ENCODE measurements around the gene GPRASP3. TPM values are rescaled to one million over a fixed set of nuclear protein-coding genes. Genes with fewer than 3 reads are reported as not detected.
A peak's percentile ranks its signal among the peaks of the same experiment; 100 is the strongest.

The GPRASP3 gene
- total and polyA plus RNA-seq, 2 donors (not counting 3 experiments of a cell fraction or from before 2014, with no cell fraction given): 4.0 to 7.2 TPM

DNA sequence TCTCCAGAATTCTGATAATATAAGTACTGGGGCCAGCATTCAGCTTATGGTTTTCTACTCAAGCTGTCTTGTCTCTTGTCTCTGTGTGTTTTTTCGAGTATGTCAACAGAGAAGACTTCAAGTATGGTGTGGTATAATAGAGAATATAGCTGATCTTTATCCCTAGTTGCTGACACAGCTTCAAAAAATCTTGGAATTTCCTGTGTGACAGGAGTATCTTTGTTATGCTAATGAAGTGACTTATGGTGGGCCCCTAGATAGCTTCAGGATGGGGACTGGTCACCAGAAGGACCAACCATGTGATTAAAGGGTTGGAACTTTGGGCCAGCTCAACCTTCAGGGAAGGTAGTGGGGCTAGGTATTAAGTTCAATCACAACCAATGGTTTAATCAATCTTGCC, 2.9 kb downstream of the GPRASP3 start:
- H2AFZ ChIP-seq (ENCODE audit: low read depth, low read length): no peak overlapping the region
- BruUV-seq (replicated peaks): no TSS peak
- H3K4me2 ChIP-seq (ENCODE audit: insufficient read depth, low read length): no peak overlapping the region
- H3K4me3 ChIP-seq (replicated peaks in 1 of 3; ENCODE audit: insufficient read depth in 1 of 3, low read depth in 1 of 3, low read length in 3 of 3): no peak overlapping the region
- no peak overlapping the region for H3K9ac ChIP-seq (replicated peaks; ENCODE audit: extremely low read depth, insufficient read depth, low read length)
- FAIRE-seq: peak; percentile 50
- dilution Hi-C loops (cut with MboI; ENCODE audit: extremely low pct_ligation_motif_present, low sequenced_read_pairs) (no loop called here), intact Hi-C loops (cut with micrococcal nuclease) (no loop called here)
- TF ChIP-seq POLR2AphosphoS5 (IDR thresholded peaks at IDR 0.05; ENCODE audit: insufficient read depth, low read depth, low read length) (no peak), JUN (IDR thresholded peaks at IDR 0.05; ENCODE audit: borderline replicate concordance, insufficient read depth, insufficient read length, low read depth) (no peak), EZH2 (IDR thresholded peaks at IDR 0.05; ENCODE audit: borderline replicate concordance, low read depth, low read length, severe bottlenecking) (no peak), FOS (IDR thresholded peaks at IDR 0.05; ENCODE audit: borderline replicate concordance, insufficient read depth, low read length) (no peak), GATA2 (IDR thresholded peaks at IDR 0.05; ENCODE audit: insufficient read depth, insufficient read length, low read depth, low read length) (no peak), POLR2A (IDR thresholded peaks at IDR 0.05; ENCODE audit: low read depth, low read length) (no peak), MYC (IDR thresholded peaks at IDR 0.05; ENCODE audit: low read depth, low read length) (no peak)
- TF ChIP-seq, protein P1, sequence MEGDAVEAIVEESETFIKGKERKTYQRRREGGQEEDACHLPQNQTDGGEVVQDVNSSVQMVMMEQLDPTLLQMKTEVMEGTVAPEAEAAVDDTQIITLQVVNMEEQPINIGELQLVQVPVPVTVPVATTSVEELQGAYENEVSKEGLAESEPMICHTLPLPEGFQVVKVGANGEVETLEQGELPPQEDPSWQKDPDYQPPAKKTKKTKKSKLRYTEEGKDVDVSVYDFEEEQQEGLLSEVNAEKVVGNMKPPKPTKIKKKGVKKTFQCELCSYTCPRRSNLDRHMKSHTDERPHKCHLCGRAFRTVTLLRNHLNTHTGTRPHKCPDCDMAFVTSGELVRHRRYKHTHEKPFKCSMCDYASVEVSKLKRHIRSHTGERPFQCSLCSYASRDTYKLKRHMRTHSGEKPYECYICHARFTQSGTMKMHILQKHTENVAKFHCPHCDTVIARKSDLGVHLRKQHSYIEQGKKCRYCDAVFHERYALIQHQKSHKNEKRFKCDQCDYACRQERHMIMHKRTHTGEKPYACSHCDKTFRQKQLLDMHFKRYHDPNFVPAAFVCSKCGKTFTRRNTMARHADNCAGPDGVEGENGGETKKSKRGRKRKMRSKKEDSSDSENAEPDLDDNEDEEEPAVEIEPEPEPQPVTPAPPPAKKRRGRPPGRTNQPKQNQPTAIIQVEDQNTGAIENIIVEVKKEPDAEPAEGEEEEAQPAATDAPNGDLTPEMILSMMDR (IDR thresholded peaks at IDR 0.05; ENCODE audit: extremely low read depth in 1 of 2, insufficient read depth in 1 of 2, low read depth in 1 of 2, low read length in 2 of 2): no peak
- TF ChIP-seq, protein P2, sequence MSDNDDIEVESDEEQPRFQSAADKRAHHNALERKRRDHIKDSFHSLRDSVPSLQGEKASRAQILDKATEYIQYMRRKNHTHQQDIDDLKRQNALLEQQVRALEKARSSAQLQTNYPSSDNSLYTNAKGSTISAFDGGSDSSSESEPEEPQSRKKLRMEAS (IDR thresholded peaks at IDR 0.05; ENCODE audit: insufficient read depth, insufficient read length): no peak
- H3K9me1 ChIP-seq (replicated peaks; ENCODE audit: control insufficient read depth, extremely low read depth, insufficient read depth, low read length): no peaks in the 10 kb centered on the region
- no peaks in the 10 kb centered on the region for H3K27me3 ChIP-seq (ENCODE audit: control insufficient read depth in 2 of 2, insufficient read depth in 2 of 2, low read length in 2 of 2)
- H3K27ac ChIP-seq (ENCODE audit: insufficient read depth, low read depth, low read length): no peak overlapping the region
- no peaks in the 10 kb centered on the region for H3K36me3 ChIP-seq (ENCODE audit: control insufficient read depth in 2 of 2, extremely low read depth in 1 of 2, insufficient read depth in 2 of 2, low read length in 2 of 2)
- H3K79me2 ChIP-seq (ENCODE audit: control insufficient read depth, insufficient read depth, low read length): no peaks in the 10 kb centered on the region
- ChIA-PET POLR2A (no interaction called here), CTCF (no interaction called here)
- H3K9me3 ChIP-seq (replicated peaks; ENCODE audit: control insufficient read depth, insufficient read depth, low read length): no peaks in the 10 kb centered on the region
- DNase-seq (ENCODE audit: low read depth, low spot score): no peak
- no peaks in the 10 kb centered on the region for H4K20me1 ChIP-seq (replicated peaks; ENCODE audit: control insufficient read depth, extremely low read depth, insufficient read depth, low read length)
- H3K4me1 ChIP-seq (ENCODE audit: control insufficient read depth, extremely low read depth, insufficient read depth, low read length): peaks cover 28% of the 10 kb centered on the region
